Measurements from ENCODE around the gene SMC5.
"Not testable (repeated sequence)": the region's sequence is repeated elsewhere in the genome, so short reads cannot be mapped to it uniquely, and the experiment has no call there.

DNA sequence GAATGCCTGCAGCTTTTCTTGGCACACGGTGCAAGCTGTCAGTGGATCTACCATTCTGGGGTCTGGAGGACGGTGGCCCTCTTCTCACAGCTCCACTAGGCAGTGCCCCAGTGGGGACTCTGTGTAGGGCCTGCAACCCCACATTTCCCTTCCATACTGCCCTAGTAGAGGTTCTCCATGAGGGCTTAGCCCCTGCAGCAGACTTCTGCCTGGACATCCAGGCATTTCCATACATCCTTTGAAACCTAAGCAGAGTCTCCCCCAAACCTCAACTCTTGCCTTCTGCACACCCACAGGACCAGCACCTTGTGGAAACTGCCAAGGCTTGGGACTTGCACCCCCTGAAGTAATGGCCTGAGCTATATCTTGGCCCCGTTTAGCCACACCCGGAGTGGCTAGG, 69.8 kb downstream of the SMC5 start:
- not testable (repeated sequence) for TF ChIP-seq TOX (CRISPR knock-in tag; IDR thresholded peaks at IDR 0.05; ENCODE audit: borderline replicate concordance); BACH2 (CRISPR knock-in tag; IDR thresholded peaks at IDR 0.05; ENCODE audit: borderline replicate concordance); ZNF565 (CRISPR knock-in tag; conservative IDR thresholded peaks at IDR 0.05; ENCODE audit: low read depth); CSDC2 (CRISPR knock-in tag; IDR thresholded peaks at IDR 0.05); ARNTL (CRISPR knock-in tag; IDR thresholded peaks at IDR 0.05; ENCODE audit: borderline replicate concordance, low read depth); ZFP30 (CRISPR knock-in tag; IDR thresholded peaks at IDR 0.05)
- TF ChIP-seq, protein P1, sequence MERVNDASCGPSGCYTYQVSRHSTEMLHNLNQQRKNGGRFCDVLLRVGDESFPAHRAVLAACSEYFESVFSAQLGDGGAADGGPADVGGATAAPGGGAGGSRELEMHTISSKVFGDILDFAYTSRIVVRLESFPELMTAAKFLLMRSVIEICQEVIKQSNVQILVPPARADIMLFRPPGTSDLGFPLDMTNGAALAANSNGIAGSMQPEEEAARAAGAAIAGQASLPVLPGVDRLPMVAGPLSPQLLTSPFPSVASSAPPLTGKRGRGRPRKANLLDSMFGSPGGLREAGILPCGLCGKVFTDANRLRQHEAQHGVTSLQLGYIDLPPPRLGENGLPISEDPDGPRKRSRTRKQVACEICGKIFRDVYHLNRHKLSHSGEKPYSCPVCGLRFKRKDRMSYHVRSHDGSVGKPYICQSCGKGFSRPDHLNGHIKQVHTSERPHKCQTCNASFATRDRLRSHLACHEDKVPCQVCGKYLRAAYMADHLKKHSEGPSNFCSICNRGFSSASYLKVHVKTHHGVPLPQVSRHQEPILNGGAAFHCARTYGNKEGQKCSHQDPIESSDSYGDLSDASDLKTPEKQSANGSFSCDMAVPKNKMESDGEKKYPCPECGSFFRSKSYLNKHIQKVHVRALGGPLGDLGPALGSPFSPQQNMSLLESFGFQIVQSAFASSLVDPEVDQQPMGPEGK (CRISPR knock-in tag; IDR thresholded peaks at IDR 0.05; ENCODE audit: borderline replicate concordance), result not testable (repeated sequence)
- TF ChIP-seq, protein P2, sequence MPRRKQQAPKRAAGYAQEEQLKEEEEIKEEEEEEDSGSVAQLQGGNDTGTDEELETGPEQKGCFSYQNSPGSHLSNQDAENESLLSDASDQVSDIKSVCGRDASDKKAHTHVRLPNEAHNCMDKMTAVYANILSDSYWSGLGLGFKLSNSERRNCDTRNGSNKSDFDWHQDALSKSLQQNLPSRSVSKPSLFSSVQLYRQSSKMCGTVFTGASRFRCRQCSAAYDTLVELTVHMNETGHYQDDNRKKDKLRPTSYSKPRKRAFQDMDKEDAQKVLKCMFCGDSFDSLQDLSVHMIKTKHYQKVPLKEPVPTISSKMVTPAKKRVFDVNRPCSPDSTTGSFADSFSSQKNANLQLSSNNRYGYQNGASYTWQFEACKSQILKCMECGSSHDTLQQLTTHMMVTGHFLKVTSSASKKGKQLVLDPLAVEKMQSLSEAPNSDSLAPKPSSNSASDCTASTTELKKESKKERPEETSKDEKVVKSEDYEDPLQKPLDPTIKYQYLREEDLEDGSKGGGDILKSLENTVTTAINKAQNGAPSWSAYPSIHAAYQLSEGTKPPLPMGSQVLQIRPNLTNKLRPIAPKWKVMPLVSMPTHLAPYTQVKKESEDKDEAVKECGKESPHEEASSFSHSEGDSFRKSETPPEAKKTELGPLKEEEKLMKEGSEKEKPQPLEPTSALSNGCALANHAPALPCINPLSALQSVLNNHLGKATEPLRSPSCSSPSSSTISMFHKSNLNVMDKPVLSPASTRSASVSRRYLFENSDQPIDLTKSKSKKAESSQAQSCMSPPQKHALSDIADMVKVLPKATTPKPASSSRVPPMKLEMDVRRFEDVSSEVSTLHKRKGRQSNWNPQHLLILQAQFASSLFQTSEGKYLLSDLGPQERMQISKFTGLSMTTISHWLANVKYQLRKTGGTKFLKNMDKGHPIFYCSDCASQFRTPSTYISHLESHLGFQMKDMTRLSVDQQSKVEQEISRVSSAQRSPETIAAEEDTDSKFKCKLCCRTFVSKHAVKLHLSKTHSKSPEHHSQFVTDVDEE (CRISPR knock-in tag; IDR thresholded peaks at IDR 0.05), result not testable (repeated sequence)
- TF ChIP-seq, protein P3, sequence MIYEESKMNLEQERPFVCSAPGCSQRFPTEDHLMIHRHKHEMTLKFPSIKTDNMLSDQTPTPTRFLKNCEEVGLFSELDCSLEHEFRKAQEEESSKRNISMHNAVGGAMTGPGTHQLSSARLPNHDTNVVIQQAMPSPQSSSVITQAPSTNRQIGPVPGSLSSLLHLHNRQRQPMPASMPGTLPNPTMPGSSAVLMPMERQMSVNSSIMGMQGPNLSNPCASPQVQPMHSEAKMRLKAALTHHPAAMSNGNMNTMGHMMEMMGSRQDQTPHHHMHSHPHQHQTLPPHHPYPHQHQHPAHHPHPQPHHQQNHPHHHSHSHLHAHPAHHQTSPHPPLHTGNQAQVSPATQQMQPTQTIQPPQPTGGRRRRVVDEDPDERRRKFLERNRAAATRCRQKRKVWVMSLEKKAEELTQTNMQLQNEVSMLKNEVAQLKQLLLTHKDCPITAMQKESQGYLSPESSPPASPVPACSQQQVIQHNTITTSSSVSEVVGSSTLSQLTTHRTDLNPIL (CRISPR knock-in tag; IDR thresholded peaks at IDR 0.05; ENCODE audit: low read depth), result not testable (repeated sequence)

All from SK-N-SH treated with all-trans-retinoic acid at 6 μM for 48 hours (cell line).